Measurements from ENCODE around the gene KLHL1.

Gene KLHL1

DNA sequence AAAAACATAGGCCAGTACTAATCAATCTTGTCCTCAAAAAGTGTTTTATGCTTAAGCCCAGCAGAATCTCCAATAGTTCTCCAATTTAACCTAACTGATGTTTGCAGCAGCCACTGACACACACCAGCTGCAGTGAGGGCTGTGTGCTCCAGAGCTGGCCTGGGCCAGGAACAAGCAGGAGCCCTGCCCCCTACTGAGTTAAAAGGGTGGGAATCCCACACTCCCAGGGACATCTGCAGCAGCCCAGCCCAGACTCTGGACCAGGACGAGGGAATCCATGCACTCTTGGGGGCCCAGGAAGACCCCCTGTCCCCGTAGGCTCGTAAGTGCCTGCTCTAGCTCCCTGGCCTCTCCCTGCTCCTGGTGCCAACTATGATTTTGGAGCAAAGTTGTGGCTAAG is 92.1 kb downstream of the KLHL1 start:
- no peak for DNase-seq (ENCODE audit: low read depth)

DNA sequence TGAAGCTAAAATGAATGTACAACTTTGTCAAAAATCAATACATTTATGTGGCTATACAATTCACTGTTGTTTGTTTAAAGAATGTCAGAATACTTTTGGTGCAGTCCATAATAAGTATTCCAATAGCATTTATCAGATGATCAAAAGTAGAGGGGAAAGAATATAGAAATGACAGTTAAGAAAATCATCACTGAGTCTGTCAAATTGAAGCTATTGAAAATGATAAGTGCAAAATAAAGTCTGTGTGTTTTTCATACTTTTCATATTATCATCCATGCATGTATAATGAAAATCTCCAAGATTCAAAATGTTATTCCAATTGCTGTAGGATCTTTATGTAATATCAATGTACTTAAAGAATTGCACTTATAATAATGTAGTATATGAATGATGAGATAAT is 93.9 kb downstream of the KLHL1 start:
- DNase-seq (ENCODE audit: low read depth) = no peak

DNA sequence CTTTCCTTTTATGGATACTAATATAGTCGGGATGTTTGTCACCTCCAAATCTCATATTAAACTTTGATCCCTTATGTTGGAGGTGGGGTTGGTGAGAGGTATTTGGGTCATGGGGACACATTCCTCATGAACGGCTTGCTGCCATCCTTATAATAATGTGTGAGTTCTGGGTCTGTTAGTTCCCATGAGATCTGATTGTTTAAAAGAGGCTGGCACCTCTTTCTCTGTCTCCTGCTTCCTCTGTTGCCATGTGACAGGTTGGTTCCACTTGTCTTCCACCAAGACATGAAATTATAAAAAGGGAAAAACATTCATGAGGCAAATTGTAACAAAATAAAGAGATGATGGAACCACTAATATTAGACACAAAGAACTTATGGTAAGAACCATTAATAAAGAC is 108.4 kb downstream of the KLHL1 start:
- no peak for DNase-seq (ENCODE audit: low read depth)

DNA sequence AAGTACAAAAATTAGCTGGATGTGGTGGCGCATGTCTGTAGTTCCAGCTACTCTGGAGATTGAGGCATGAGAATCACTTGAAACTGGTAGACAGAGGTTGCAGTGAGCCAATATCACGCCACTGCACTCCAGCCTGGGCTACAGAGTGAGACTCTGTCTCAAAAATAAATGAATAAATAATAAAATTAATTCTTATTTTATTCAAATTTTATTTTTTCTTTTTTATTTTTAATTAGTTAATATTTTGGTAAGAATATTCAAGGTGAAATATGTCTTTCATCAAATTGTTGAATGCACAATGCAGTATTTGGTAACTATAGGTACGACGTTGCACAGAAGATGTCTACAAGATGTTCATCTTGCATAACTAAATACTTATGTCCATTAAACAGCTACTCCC is 111.2 kb downstream of the KLHL1 start:
- no peak for DNase-seq (ENCODE audit: low read depth)

DNA sequence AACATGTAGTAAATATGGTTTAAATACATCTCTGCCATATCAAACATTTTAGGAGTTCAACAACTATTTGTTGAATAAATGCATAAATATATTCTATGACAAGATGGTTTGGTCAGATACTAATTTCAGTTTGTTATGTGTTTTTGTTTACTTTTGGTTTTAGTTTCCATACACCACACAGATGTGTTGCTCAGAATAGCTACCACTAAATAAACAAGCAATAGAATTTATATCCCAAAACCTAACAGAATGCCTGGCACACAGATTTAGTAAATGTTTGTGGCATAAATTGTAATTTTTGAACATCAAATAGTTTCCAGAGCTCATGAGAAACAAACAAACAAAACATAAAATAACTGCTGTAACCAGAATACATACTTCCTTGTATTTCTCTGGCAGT is 127.5 kb downstream of the KLHL1 start:
- DNase-seq (ENCODE audit: low read depth) = no peak

DNA sequence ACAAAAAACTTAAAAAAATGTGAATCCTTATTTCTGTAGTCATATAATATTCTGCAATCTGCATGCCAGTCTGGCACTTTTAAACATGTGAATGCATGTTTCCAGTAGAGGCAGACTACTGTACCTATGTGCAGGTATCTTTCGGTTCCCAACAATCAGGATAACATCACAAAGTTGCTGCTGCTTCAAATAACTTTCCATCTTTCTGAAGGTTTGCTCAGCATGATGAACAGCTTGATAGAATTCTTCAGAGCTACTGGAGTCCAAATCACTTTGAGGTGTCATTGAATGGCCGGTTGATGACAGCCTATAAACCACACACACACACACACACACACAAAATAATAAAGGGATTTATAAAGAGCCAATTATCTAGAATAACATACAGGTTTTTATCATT is 132.8 kb downstream of the KLHL1 start:
- DNase-seq (ENCODE audit: low read depth) = no peak

DNA sequence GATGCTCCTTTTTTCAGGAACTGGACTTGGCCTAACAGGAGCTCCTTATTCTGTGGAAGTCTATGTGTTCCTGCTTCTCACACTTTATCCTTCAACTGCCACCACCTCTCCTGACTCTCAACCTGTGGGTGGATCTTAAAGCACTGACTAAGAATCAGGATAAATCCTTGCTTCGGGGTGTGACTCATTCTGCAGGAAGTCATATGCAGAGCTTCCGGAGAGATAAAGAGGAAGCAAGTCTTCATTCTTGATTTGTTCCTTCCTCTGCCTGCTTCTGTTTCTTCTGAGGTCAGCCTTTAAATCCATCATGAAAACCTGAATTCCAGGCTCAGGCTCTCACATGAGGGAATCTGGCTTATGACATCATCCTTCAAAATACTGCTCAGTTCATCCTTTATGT is 137.7 kb downstream of the KLHL1 start:
- no peak for DNase-seq (ENCODE audit: low read depth)

DNA sequence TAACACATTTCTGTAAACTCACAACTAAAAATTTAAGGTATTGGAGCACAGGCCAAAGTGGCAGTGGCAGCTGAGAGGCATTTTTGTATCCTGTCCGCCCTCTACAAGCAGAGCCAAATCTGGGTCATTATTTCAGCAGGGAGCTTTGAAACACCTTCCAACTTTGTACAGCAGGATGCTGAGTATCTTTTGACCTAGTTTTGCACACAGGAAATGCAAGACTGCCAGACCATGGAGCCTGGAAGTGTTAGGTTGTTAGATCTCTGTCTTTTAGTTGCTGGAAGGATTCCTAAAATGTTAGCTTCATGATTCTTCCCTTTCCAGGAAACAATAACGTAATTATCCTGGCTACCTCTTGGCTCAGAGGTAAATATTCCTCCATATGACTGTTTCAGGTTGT is 149.2 kb downstream of the KLHL1 start:
- DNase-seq (ENCODE audit: low read depth) = no peak

DNA sequence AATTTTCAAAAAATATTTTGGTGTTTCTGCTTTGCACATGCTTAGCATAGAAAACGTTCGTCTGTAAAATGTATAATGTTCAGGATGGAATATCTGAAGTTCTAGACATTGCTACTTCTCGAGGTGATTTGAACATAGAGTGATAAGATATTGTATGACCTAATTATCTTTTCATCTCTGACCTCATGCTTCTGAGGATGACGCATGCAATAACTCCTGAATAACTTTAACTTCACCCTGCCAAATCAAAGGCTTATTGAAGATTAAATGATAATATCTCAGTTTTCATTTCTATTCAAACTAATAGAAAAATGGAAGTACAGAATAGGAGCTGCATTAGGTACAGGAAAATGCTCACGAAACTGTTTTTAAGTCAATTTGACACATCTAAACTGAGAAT is 151.4 kb downstream of the KLHL1 start:
- DNase-seq (ENCODE audit: low read depth) = no peak

DNA sequence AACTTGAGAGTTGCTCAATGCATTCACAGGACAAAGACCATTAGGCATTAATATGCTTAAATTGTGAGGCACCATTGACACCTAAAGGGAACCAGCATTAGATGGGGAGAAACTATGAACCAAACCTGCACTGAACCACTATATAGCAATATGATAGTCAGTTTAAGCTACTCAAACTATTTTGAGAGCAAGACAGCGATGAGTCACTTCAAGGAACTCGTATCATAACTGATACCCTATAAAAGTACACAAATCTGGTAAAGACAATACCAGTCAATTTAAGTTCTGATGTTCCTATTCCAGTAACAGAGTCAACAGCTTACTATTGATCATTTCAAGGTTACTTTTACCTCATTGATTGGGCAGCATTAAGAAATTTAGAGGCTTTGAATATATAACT is 151.9 kb downstream of the KLHL1 start:
- no peak for DNase-seq (ENCODE audit: low read depth)

DNA sequence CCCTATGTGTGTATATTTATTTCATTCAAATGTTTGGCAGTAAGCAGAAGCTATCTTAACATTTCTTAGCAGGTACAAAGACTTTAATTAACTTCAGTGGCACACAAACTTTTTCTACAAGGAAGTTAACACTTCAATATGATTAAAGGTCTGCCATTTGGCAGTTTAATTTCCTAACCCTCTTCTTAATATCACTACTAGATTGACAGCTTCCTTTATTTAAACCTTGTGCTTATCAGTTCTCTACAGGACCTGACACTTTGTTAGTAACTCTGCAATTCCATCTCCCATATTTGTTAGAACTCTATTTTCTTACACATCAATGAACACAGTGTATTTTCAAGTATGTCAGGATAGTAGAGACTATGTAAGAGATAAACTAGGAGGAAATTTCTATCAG is 153.0 kb downstream of the KLHL1 start:
- DNase-seq (ENCODE audit: low read depth) = no peak

DNA sequence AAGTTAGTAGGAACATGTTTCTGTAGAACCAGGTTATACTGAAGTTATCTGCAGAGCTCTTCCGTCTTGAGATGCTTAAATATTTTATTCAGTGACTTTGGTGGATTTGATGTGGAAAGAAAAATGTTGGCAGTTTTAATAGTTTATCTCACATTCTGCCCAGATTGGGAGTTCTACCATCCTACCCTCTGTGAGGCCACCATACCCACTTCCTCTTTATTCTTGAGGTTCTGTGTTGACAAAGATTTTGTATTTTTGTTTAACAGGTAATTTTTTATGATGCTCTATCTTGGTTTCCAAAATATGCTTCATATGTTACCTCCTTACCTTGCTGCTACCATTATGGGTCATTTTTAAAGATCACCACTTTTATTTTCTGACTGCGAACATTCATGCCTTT is 156.8 kb downstream of the KLHL1 start:
- no peak for DNase-seq (ENCODE audit: low read depth)

DNA sequence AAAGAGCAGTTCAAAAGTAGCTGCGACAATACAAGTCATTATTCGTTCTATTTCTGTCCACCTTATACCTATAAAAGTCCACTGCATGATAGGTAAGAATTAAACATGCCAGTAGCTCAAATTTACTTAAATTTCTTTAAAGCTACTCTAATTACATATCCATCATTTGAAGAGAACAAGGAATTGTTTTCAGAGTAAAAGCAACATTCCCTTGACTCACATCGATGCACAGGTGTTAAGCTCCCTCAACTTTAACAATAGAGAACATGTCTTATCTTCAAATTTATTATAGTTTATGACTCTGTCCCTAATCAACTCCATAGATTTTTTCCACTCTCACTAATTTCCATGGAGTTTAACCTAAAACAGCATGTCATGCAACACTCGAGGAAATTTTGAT is 158.1 kb downstream of the KLHL1 start:
- no peak for DNase-seq (ENCODE audit: low read depth)

DNA sequence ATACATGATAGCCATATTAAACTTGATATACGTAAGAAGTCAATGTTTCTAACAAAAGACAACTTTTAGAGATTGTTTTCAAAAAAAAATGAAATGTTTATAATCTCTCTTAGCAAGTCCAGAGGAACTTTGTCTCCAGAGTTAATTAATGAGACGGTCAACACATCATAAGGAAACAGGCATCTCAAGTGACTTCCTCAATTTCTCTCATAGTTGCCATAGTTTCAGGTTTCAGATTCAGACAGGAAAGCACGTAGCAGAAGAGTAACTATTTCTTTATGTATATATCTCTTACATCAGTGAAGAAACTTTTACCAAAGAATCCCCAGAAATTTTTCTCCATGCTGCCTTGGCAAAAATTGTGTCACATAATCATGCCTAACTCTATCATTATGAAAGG is 160.2 kb downstream of the KLHL1 start:
- DNase-seq (ENCODE audit: low read depth) = no peak

DNA sequence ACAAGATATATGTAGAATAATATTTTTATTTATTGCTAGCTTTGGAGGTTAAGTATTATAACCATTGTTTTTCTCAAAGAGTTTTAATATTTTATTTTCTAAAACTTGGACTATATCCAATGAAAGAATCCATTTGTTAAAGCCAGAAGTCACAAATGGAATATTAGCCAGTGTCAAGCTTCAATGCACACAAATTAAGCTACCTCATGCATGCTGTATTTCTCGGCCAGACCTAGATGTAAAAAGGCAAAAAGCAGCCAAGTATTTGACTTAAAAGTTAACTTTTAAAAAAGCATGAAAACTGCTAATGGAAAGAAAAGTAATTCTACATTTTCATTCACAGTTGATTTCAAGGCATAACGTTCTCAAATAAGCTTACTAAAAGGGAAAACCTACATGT is 160.7 kb downstream of the KLHL1 start:
- DNase-seq (ENCODE audit: low read depth) = no peak

DNA sequence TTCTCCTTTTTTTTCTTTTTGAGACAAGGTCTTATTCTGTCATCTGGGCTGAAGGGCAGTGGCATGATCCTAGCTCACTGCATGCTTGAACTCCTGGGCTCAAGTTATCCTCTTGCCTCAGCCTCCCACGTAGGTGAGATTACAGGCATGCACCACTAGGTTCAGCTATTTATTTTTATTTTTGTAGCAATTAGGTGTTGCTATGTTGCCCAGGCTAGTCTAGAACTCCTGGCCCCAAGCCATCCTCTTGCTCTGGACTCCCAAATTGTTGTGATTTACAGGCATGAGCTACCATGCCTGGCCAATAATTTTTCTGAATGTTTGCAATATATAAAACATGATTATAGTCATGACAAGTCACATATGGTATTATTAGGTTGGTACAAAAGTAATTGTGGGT is 161.7 kb downstream of the KLHL1 start:
- DNase-seq (ENCODE audit: low read depth) = no peak

DNA sequence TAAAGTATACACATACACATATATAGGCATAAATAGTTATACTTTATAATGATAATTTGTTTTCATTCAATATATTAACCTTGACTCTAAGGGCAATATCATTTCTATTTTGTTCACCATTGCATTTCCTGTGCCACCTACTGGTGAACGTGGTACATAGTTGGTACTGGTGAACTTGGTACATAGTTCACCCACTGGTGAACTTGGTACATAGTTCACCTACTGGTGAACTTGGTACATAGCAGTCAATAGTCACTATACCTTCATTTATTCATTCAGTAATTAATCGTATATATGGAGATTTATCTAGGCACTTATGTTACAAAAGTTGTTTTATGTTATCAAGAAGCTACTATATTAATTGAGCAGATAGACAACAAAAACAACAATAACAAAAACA is 173.2 kb downstream of the KLHL1 start:
- DNase-seq (ENCODE audit: low read depth) = no peak

DNA sequence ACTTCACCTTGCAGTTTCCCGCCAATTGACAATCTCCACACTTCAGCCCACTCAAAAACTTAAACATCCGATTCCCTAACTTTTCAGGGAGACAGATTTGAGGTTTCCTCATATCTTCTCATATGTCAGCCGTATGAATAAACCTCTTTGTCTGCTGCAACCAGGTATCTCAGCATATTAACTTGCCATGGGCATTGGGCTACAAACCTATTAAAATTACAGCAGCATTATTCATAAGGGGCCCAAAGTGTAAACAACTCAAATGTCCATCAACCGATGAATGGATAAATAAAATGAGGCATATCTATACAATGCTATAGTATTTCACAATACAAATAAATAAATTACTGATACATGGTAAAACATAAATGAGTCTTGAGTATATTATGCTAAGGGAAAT is 180.0 kb downstream of the KLHL1 start:
- DNase-seq (ENCODE audit: low read depth) = no peak

DNA sequence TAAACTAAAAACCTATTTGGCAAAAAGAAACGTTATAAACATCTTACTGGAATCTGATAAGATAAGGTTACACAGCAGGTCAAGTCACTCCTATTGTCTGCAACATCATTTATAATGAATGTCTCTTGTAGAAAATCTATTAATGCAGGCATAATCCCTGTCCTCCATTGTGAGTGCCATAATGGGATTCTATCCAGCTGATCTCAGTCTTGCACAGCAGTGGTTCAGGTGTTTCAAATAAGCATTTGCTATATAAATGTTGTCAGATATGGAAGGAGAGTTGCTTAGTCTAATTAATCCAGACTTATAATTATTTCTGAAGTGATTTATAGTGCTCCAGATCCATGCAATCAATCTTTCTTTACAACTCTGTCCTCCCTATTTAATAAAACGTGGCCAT is 187.1 kb downstream of the KLHL1 start:
- DNase-seq (ENCODE audit: low read depth) = no peak

DNA sequence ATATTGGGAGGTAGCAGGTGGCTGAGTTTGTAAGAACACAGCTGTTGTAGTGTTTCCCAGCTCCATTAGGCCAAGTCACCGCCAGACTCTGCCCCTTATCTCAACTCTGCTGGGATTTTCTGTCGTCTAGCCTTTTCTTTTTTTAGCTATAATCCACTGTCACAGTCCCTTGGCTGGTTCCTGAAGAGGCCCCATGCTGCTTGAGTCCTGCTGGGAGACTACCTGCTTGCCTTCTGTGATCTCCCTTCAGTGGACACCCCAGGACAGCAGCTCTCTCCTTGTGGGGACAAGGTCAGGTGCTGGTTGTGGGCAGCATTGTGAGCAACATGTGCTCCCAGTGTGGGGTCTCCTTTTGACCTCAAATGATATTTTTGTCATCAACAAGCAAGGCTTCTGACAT is 195.6 kb downstream of the KLHL1 start:
- no peak for DNase-seq (ENCODE audit: low read depth)

DNA sequence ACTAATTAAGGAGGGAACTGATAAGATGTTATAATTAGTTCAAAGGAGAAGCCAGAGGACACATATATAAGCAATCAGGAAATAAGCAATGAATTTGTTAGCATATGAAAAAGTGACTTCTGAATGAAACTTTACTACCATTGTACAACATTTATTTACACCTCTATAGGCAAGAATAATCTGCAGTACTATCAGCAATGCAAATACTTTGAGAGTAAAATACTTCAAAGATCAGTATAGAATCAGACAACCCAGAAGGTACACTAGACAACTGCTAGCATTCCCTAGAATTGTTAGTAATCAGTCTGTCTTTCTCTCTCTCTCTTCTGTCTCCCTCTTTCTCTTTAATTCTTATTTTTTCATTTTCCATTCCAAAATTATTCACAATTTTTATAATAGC is 197.5 kb downstream of the KLHL1 start:
- DNase-seq (ENCODE audit: low read depth) = no peak

DNA sequence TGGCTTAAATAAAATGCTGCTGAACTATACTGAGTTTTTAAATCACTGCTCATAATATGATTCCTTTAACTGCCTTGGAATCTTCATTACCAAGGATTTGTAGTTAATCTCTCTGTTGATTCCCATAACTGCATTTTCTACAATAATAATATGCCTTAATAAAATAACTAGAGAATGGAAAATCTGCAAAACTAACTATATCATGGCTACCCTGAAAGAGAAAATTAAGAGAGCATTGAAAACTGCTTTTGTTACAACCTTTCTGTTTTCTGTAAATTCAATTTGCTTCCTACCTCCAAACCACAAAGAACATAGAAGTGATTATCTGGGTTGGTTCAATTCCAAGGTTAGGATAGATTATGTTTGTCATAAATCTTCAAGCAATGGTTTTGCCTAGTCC is 203.5 kb downstream of the KLHL1 start:
- no peak for DNase-seq (ENCODE audit: low read depth)

DNA sequence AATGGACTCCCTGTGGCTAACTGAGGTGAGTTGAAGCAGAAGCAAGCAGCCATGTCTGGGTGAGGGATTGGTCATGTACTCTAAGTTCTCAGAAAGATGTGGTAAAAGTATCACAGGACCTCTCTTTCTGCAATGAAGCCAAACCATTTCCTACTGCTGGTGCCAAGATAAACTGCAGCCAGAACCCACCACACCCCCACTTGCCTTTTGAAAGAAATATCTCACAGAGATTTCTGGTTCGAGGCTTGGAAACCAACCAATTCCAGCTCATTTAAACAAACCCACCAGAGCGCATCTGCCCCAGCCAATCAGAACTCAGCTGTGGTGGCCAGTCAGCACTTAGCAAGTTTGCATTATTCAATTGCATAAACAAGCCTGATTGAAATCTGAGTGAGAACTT is 205.2 kb downstream of the KLHL1 start:
- DNase-seq (ENCODE audit: low read depth) = no peak

DNA sequence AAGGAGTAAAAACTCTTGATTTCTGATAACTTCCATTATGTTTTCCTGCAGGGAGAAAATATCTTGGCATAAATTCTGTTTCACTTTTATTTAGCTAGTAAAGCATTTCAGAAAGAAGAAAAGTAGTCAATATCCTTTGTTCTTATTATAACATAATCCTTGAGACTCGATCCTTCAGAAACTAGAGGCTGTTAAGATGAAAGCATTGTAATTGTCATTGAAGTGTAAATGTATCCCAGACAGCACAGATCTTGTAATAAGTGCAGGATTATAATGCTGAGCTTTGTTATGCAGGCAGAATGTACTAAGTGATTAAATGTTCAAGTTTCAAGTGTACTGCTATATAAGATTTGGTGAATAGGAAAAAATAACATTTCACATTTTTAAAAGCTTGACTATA is 225.8 kb downstream of the KLHL1 start:
- no peak for DNase-seq (ENCODE audit: low read depth)

DNA sequence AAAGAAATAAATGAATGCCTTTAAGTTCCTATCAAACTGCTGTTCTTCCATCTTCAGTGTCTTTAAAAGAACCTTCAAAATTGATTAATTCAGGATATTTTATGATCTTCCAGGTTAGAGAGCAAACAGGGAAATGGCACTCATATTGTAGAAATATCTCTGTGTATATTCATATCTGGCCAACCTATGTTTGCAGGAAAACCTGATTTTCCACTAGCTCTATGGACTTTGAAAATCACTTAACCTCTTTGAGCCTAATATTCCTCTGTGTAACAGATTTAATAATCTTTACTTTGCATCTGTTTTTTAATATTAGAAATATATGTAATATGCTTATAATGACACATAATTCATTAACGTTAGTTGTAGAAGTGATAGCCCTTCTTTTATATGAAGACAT is 228.3 kb downstream of the KLHL1 start:
- DNase-seq (ENCODE audit: low read depth) = no peak
